Measurements from ENCODE around the gene DNAJB11.
"Not testable (repeated sequence)": the region's sequence is repeated elsewhere in the genome, so short reads cannot be mapped to it uniquely, and the experiment has no call there.

DNAJB11 gene

DNA sequence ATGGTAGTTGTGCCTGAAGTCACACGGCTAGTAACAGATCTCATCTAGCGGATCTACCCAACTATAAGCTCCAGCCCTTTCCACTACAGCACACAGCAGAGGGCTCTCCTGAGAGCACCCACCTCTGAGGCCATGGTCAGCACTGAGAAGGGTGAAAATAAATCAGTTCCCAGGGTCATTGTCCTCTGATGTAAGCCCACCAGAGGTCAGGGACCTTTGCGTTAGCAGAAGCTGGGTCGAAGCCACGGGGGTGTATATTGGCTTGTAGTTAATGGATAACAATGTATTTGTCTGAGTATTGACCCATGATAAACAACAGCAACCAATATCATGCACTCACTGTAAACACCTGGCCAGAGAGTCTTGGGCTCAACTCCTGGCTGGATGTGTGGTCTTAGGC lies 63.7 kb downstream of the DNAJB11 start:
- WGBS, 2 experiments (ENCODE audit: insufficient coverage in 2 of 2): 100% methylated on average over 1 of the region's 5 CpGs; no CpG with 5 or more reads in 1 of the 2 experiments
- not testable (repeated sequence) for H3K4me1 ChIP-seq (ENCODE audit: control insufficient read depth, insufficient read depth, low read length, poor library complexity, severe bottlenecking); H3K27ac ChIP-seq (ENCODE audit: low read depth, low read length, severe bottlenecking); H3K4me3 ChIP-seq (ENCODE audit: extremely low read depth, insufficient read depth, low read length, poor library complexity, severe bottlenecking); H3K36me3 ChIP-seq (ENCODE audit: control insufficient read depth, insufficient read depth, low read length); H3K9me3 ChIP-seq (ENCODE audit: control insufficient read depth, low read length)

Measured in mesodermal cell (in vitro differentiated cells).